Lower lobe of right lung (tissue), 2 donors: ENCODE measurements around the gene STK4. TPM values are rescaled to one million over a fixed set of nuclear protein-coding genes. Genes with fewer than 3 reads are reported as not detected.
A peak's percentile ranks its signal among the peaks of the same experiment; 100 is the strongest.
"Not testable (repeated sequence)": the region's sequence is repeated elsewhere in the genome, so short reads cannot be mapped to it uniquely, and the experiment has no call there.

Experiments used
- ATAC-seq, 2 donors: fragments of 200-7000 bp; cut with Tn5 transposase; one replicate each; pipeline ENCODE4 v1.9.1; 2020 to 2022; ENCODE audit warnings: mild to moderate bottlenecking in 2 of 2, moderate library complexity in 2 of 2
- DNase-seq: peaks from one replicate; pipeline ENCODE4 v3.0.0-alpha.2; 2020
- H3K27ac ChIP-seq: fragments of 200-600 bp; one replicate; pipeline ENCODE4 v1.8.0; 2022
- H3K27me3 ChIP-seq: fragments of 200-600 bp; one replicate; pipeline ENCODE4 v1.8.0; 2022; ENCODE audit warnings: low read depth
- H3K36me3 ChIP-seq: fragments of 200-600 bp; one replicate; pipeline ENCODE4 v1.8.0; 2022; ENCODE audit warnings: mild to moderate bottlenecking
- H3K4me1 ChIP-seq: fragments of 200-600 bp; one replicate; pipeline ENCODE4 v1.8.0; 2022
- H3K4me3 ChIP-seq: fragments of 200-600 bp; one replicate; pipeline ENCODE4 v1.8.0; 2022; ENCODE audit warnings: mild to moderate bottlenecking
- H3K9me3 ChIP-seq: fragments of 200-600 bp; one replicate; pipeline ENCODE4 v1.8.0; 2022
- CTCF ChIP-seq: fragments of 200-600 bp; IDR thresholded peaks from one replicate; pipeline ENCODE4 v1.8.0; 2022; ENCODE audit warnings: antibody characterized with exemption, mild to moderate bottlenecking
- intact Hi-C: fragments of 100-400 bp; cut with DNase I; formaldehyde crosslinking; loops from one replicate; pipeline ENCODE4 v1.11.0; 2022
- total RNA-seq: library from RNA; stranded (reverse); fragmentation: NEBNext Ultra II Directional; extraction: Animal tissue kit (Norgen Biotek cat#: 25700); gene quantifications from one replicate; pipeline ENCODE4 v1.2.1, GENCODE V29; 2021
- donor health status: DM: no; HTN: yes; CAD: no; lungs with severe emphysema.

Gene STK4
- total RNA-seq, 1 donor from 2014 or later = 73.4 TPM

- H3K27me3 ChIP-seq = no peaks in the 10 kb centered on the region
- no peak for DNase-seq
- no peaks in the 10 kb centered on the region for H3K9me3 ChIP-seq
- no peak for TF ChIP-seq CTCF
- intact Hi-C loops = no loop called here
- H3K27ac ChIP-seq = no peak overlapping the region
- ATAC-seq = peak in 1 of 2 donors; percentile 23
- no peak overlapping the region for H3K4me3 ChIP-seq
- H3K36me3 ChIP-seq = peaks cover 15% of the 10 kb centered on the region
- peaks cover 26% of the 10 kb centered on the region for H3K4me1 ChIP-seq
Observed at GRCh38 chr20:45056473-45057173, 90.3 kb downstream of the STK4 start.

GRCh38 chr20:45058168-45058850, 92.0 kb downstream of the STK4 start:
- intact Hi-C loops = no loop called here
- Histone ChIP-seq H3K27ac (no peak overlapping the region), H3K36me3 (peaks cover 15% of the 10 kb centered on the region), H3K4me3 (no peak overlapping the region), H3K9me3 (no peaks in the 10 kb centered on the region), H3K4me1 (peaks cover 9% of the 10 kb centered on the region), H3K27me3 (no peaks in the 10 kb centered on the region)
- DNase-seq (no peak), ATAC-seq (no peak)
- no peak for TF ChIP-seq CTCF

GRCh38 chr20:45059022-45059728, 92.9 kb downstream of the STK4 start:
- no peak overlapping the region for H3K27ac ChIP-seq
- H3K27me3 ChIP-seq = no peaks in the 10 kb centered on the region
- no peaks in the 10 kb centered on the region for H3K9me3 ChIP-seq
- DNase-seq (no peak), ATAC-seq (no peak)
- H3K4me3 ChIP-seq = no peak overlapping the region
- no peak for TF ChIP-seq CTCF
- intact Hi-C loops = no loop called here
- peaks cover 15% of the 10 kb centered on the region for H3K36me3 ChIP-seq
- peaks cover under 1% of the 10 kb centered on the region for H3K4me1 ChIP-seq

GRCh38 chr20:45060294-45060693, 94.0 kb downstream of the STK4 start:
- Histone ChIP-seq H3K27ac (no peak overlapping the region), H3K9me3 (no peaks in the 10 kb centered on the region), H3K27me3 (no peaks in the 10 kb centered on the region), H3K4me1 (no peaks in the 10 kb centered on the region), H3K36me3 (peaks cover 15% of the 10 kb centered on the region), H3K4me3 (no peak overlapping the region)
- intact Hi-C loops = no loop called here
- ATAC-seq = no peak
- no peak for DNase-seq
- TF ChIP-seq CTCF = no peak

GRCh38 chr20:45061244-45061643, 94.9 kb downstream of the STK4 start:
- Histone ChIP-seq H3K36me3 (peaks cover 10% of the 10 kb centered on the region), H3K27ac (no peak overlapping the region), H3K4me3 (no peak overlapping the region), H3K9me3 (no peaks in the 10 kb centered on the region), H3K4me1 (no peaks in the 10 kb centered on the region), H3K27me3 (no peaks in the 10 kb centered on the region)
- no peak for TF ChIP-seq CTCF
- intact Hi-C loops = no loop called here
- DNase-seq (no peak), ATAC-seq (no peak)

- intact Hi-C loops, H3K4me1 ChIP-seq, H3K27ac ChIP-seq, H3K9me3 ChIP-seq, H3K4me3 ChIP-seq, ATAC-seq, H3K27me3 ChIP-seq, DNase-seq: not testable (repeated sequence)
- H3K36me3 ChIP-seq = peaks cover 18% of the 10 kb centered on the region
Observed at GRCh38 chr20:45063107-45063506, 96.8 kb downstream of the STK4 start.
